Measurements from ENCODE around the gene TKTL1. TPM values are rescaled to one million over a fixed set of nuclear protein-coding genes. Genes with fewer than 3 reads are reported as not detected.
A peak's percentile ranks its signal among the peaks of the same experiment; 100 is the strongest.

The TKTL1 gene
- total RNA-seq, 4 donors from 2014 or later = not detected

DNA sequence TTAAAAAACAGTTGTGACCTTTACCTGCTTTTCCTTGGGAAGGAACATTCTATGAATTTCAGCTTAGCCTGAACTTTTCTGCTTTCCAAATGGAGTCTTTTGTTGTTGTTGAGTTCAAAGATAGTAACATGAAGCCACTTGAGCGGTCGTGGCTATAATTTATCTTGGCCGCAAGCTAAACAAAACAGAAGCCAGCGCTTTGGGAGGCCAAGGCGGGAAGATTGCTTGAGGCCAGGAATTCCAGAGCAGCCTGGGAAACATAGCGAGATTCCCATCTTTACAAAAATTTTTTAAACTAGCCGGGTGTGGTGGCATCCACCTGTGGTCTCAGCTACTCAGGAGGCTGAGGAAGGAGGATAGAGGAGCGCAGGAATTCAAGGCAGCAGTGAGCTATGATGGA lies 29.9 kb downstream of the TKTL1 start:
- no peak for DNase-seq
- no peaks in the 10 kb centered on the region for H3K9me3 ChIP-seq
- 69% methylated on average over 8 of the region's 8 CpGs; no CpG with 5 or more reads in 1 of the 2 donors for WGBS, 2 donors (ENCODE audit: low coverage in 1 of 2)
- peaks cover 0 to 8% (median 0%) of the 10 kb centered on the region in 4 donors for H3K4me1 ChIP-seq
- in situ Hi-C loops (cut with MboI; ENCODE audit: low pct_ligation_motif_present in 1 of 4, low pct_unique_long_range_greater_than_20kb in 1 of 4, low sequenced_read_pairs in 3 of 4) = no loop called here
- H3K27ac ChIP-seq = peak overlapping the region in 1 of 4 donors; percentile 20
- TF ChIP-seq EP300 (IDR thresholded peaks at IDR 0.05; ENCODE audit: low read depth) = no peak
- no peak for TF ChIP-seq POLR2AphosphoS5 (IDR thresholded peaks at IDR 0.05)
- TF ChIP-seq, protein P1, sequence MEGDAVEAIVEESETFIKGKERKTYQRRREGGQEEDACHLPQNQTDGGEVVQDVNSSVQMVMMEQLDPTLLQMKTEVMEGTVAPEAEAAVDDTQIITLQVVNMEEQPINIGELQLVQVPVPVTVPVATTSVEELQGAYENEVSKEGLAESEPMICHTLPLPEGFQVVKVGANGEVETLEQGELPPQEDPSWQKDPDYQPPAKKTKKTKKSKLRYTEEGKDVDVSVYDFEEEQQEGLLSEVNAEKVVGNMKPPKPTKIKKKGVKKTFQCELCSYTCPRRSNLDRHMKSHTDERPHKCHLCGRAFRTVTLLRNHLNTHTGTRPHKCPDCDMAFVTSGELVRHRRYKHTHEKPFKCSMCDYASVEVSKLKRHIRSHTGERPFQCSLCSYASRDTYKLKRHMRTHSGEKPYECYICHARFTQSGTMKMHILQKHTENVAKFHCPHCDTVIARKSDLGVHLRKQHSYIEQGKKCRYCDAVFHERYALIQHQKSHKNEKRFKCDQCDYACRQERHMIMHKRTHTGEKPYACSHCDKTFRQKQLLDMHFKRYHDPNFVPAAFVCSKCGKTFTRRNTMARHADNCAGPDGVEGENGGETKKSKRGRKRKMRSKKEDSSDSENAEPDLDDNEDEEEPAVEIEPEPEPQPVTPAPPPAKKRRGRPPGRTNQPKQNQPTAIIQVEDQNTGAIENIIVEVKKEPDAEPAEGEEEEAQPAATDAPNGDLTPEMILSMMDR (IDR thresholded peaks at IDR 0.05) = no peak
- TF ChIP-seq POLR2A (IDR thresholded peaks at IDR 0.05) = no peak
- no peaks in the 10 kb centered on the region for H3K36me3 ChIP-seq
- intact Hi-C loops (cut with DNase I; ENCODE audit: low total_unique reads) = no loop called here
- no peak overlapping the region for H3K4me3 ChIP-seq
- H3K27me3 ChIP-seq = peaks cover 4% of the 10 kb centered on the region

DNA sequence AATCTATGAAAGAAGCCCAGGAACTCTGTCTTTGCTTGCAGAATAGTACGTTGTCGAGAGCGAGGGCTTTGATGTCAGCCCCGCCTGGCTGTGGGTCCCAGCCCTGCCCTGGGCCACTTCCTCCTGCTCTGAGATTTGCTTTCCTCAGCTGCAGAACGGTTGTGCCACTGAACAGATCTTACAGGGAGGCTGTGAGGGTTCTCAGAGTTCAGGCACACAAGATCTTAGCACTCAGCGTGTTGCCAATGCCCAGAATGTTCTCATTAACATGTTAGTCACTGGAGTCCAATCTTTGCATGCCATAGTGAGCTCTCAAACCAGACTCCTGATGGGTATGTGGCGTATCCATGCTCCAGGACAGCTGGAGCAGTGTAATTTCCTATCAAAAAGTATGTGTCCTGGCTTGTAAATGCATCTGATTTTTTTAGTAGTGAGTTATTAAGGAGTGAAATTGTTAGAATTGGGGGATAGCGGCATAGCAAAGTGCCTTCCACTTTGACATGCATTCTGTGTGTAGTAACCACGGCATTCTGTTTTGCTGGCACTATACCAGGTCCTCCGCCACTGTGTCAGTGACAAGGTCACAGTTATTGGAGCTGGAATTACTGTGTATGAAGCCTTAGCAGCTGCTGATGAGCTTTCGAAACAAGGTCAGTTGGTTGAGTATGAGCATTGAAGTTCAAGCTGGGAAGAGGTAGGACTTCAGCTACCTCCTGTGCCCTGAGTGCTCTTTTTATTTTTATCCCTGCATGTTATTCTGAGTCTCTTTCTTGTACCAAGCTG lies 31.6 kb downstream of the TKTL1 start:
- TF ChIP-seq, protein P1 (IDR thresholded peaks at IDR 0.05) = no peak
- TF ChIP-seq EP300 (IDR thresholded peaks at IDR 0.05; ENCODE audit: low read depth) (no peak), POLR2A (IDR thresholded peaks at IDR 0.05) (no peak), POLR2AphosphoS5 (IDR thresholded peaks at IDR 0.05) (no peak)
- 20 to 45% methylated on average over 2 to 11 of the region's 11 CpGs for WGBS, 2 donors (ENCODE audit: low coverage in 1 of 2)
- in situ Hi-C loops (cut with MboI; ENCODE audit: low pct_ligation_motif_present in 1 of 4, low pct_unique_long_range_greater_than_20kb in 1 of 4, low sequenced_read_pairs in 3 of 4) = no loop called here
- intact Hi-C loops (cut with DNase I; ENCODE audit: low total_unique reads) = no loop called here
- Histone ChIP-seq H3K27ac (no peak overlapping the region), H3K4me1 (peaks cover 0 to 8% (median 0%) of the 10 kb centered on the region in 4 donors), H3K27me3 (peaks cover 4% of the 10 kb centered on the region), H3K36me3 (no peaks in the 10 kb centered on the region), H3K9me3 (no peaks in the 10 kb centered on the region), H3K4me3 (no peak overlapping the region)
- peak; percentile 22 for DNase-seq

DNA sequence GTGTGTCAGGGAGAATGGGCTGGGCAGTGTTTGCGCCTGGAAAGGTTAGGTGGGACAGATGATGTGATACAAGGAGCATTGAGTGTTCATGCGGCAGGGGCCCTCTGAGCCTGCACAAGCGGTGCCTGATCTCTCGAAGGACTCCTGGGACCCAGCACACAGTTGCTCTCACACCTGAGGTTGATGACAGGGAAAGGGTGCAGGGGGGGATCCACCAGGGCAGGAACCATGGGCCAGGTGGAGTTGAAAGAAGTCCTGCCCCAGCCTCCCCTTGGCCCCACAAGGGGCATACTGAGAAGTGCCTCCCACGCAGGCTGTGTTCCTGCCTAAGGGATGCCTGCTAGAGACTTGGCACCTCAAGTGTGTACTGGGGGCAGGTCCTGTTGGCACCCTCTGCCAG lies 33.1 kb downstream of the TKTL1 start:
- Histone ChIP-seq H3K27me3 (peaks cover 4% of the 10 kb centered on the region), H3K4me3 (no peak overlapping the region), H3K27ac (no peak overlapping the region), H3K4me1 (peaks cover 0 to 8% (median 0%) of the 10 kb centered on the region in 4 donors), H3K36me3 (no peaks in the 10 kb centered on the region), H3K9me3 (no peaks in the 10 kb centered on the region)
- WGBS, 2 donors (ENCODE audit: low coverage in 1 of 2) = 90% methylated on average over 5 of the region's 5 CpGs; no CpG with 5 or more reads in 1 of the 2 donors
- intact Hi-C loops (cut with DNase I; ENCODE audit: low total_unique reads) = no loop called here
- TF ChIP-seq POLR2A (IDR thresholded peaks at IDR 0.05) = no peak
- no peak for TF ChIP-seq POLR2AphosphoS5 (IDR thresholded peaks at IDR 0.05)
- TF ChIP-seq, protein P1 (IDR thresholded peaks at IDR 0.05) = no peak
- TF ChIP-seq EP300 (IDR thresholded peaks at IDR 0.05; ENCODE audit: low read depth) = no peak
- in situ Hi-C loops (cut with MboI; ENCODE audit: low pct_ligation_motif_present in 1 of 4, low pct_unique_long_range_greater_than_20kb in 1 of 4, low sequenced_read_pairs in 3 of 4) = no loop called here
- no peak for DNase-seq

DNA sequence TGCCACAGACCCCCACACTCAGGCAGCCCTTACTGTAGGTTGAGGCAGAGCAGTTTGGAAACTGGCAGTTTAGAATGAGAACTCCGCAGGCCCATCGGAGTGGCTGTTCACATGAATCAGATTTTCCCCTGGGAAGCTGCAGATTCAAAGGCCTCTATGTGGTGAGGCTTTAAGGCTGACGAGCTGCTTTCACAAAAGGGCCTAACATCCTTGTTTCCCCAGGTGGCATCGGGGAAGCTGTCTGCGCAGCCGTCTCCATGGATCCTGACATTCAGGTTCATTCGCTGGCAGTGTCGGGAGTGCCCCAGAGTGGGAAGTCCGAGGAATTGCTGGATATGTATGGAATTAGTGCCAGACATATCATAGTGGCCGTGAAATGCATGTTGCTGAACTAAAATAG lies 33.7 kb downstream of the TKTL1 start:
- H3K9me3 ChIP-seq = no peaks in the 10 kb centered on the region
- H3K4me3 ChIP-seq = no peak overlapping the region
- no peaks in the 10 kb centered on the region for H3K36me3 ChIP-seq
- TF ChIP-seq POLR2A (IDR thresholded peaks at IDR 0.05) = no peak
- TF ChIP-seq, protein P1 (IDR thresholded peaks at IDR 0.05) = no peak
- TF ChIP-seq POLR2AphosphoS5 (IDR thresholded peaks at IDR 0.05) = no peak
- TF ChIP-seq EP300 (IDR thresholded peaks at IDR 0.05; ENCODE audit: low read depth) = no peak
- in situ Hi-C loops (cut with MboI; ENCODE audit: low pct_ligation_motif_present in 1 of 4, low pct_unique_long_range_greater_than_20kb in 1 of 4, low sequenced_read_pairs in 3 of 4) (no loop called here), intact Hi-C loops (cut with DNase I; ENCODE audit: low total_unique reads) (no loop called here)
- WGBS, 2 donors (ENCODE audit: low coverage in 1 of 2) = 88% methylated on average over 10 of the region's 10 CpGs; no CpG with 5 or more reads in 1 of the 2 donors
- peaks cover 4% of the 10 kb centered on the region for H3K27me3 ChIP-seq
- no peak for DNase-seq
- peaks cover 0 to 8% (median 0%) of the 10 kb centered on the region in 4 donors for H3K4me1 ChIP-seq
- H3K27ac ChIP-seq = no peak overlapping the region

Measured in transverse colon (tissue), 4 donors.